Activated CD4-positive, CD25-positive, alpha-beta regulatory T cell treated with anti-CD3 and anti-CD28 coated beads, Interleukin-2, amount 50 U/mL, for 16 hours (primary cell): ENCODE data around the gene PRSS48.
"Not testable (repeated sequence)": the region's sequence is repeated elsewhere in the genome, so short reads cannot be mapped to it uniquely, and the experiment has no call there.

Experiments used
- DNase-seq: peaks from one replicate; pipeline ENCODE4 v3.0.0-alpha.2; 2020; ENCODE audit warnings: low read depth, low spot score

Gene PRSS48

GRCh38 chr4:151260526-151260925, 16.4 kb upstream of the PRSS48 start:
- DNase-seq: no peak

DNA sequence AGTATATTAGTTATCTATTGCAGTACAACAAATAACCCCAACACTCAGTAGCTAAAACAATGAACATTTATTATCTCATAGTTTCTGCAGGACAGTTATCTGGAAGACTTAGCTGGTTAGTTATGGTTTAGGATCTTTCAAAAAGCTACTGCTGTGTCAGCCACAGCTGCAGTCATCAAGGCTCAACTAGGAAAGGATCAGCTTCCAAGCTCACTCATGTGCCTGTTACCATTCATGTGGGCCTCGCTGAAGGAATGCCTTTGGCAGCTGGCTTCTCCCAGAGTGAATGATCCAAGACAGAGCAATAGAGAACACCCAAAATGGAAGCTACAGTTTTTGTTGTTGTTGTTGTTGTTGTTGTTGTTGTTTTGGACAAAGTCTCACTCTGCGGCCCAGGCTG, 13.5 kb upstream of the PRSS48 start:
- no peak for DNase-seq

GRCh38 chr4:151266497-151266896, 10.5 kb upstream of the PRSS48 start:
- no peak for DNase-seq

DNA sequence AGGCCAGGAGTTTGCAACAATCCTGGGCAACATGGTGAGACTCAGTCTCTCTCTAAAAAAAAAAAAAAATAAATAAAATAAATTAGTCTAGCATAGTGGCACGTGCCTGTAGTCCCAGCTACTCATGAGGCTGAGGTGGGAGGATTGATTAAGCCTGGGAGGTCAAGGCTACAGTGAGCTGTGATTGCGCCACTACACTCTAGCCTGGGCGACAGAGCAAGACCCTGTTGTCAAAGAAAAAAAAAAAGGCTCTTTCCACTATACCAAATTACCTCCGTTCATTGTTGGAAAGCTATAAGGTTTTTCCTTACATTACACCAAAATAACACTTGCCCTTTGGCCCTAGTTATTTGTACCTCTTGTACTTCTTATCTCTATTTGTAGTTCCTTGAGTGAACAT, 9.9 kb upstream of the PRSS48 start:
- no peak for DNase-seq

GRCh38 chr4:151267822-151268535, 9.0 kb upstream of the PRSS48 start:
- no peak for DNase-seq

- not testable (repeated sequence) for DNase-seq
Measured at GRCh38 chr4:151268905-151269304, 8.1 kb upstream of the PRSS48 start.

- DNase-seq: no peak
Measured at GRCh38 chr4:151284534-151285245, 7.7 kb downstream of the PRSS48 start.

DNA sequence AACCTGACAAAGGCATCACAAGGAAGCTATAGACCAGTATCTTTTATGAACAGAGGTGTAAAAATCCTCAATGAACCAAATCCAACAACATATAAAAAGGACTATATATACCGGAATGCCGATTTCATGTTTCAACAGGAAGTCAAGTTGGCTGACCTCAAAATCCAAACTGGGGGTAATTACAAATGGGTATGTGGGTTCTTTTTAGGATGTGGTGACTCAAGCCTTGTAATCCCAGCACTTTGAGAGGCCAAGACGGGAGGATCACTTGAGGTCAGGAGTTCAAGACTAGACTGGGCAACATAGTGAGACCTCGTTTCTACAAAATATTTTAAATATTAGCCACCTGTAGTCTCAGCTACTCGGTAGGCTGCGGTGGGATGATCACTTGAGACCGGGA, 10.4 kb downstream of the PRSS48 start:
- no peak for DNase-seq

DNA sequence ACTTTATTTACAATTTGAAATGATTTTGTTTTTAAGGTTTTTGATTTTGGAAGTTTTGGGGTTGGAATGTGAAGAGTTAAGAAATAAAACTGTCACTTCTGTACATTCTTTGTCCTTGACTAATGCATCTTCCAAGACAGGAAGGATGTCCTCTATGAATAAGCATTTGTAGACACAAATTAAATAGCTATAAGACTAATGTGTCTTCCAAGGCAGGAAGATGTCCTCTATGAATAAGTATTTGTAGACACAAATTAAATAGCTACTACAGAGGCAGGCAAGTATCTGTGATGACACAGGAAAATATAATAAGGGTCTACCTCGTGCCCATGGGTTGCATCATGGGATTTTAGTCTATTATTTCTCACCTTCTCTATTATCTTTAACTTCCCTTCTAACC, 14.5 kb downstream of the PRSS48 start:
- no peak for DNase-seq

- DNase-seq: no peak
Measured at GRCh38 chr4:151292038-151292437, 15.1 kb downstream of the PRSS48 start.

GRCh38 chr4:151294833-151295496, 18.0 kb downstream of the PRSS48 start:
- DNase-seq: no peak

- no peak for DNase-seq
Measured at GRCh38 chr4:151296227-151296626, 19.3 kb downstream of the PRSS48 start.

DNA sequence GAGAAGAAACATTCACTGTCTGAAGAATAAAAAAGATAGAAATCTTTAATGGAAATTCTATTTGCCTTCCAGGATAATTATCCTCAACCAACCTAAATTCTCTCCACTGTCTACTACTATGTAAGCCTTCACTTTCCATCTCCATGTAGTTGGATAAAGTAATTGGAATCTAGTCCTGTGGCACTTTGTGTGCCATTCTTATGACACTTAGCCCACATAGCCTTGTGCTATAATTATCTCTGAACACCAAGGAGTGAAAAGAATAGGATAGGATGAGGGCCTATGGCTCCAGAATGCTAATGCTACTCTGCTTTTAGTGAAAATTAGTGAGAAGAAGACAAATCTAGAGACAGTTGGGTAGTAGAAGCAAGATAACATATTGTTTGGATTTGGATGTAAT, 20.2 kb downstream of the PRSS48 start:
- no peak for DNase-seq

GRCh38 chr4:151302432-151302831, 25.5 kb downstream of the PRSS48 start:
- DNase-seq: no peak

DNA sequence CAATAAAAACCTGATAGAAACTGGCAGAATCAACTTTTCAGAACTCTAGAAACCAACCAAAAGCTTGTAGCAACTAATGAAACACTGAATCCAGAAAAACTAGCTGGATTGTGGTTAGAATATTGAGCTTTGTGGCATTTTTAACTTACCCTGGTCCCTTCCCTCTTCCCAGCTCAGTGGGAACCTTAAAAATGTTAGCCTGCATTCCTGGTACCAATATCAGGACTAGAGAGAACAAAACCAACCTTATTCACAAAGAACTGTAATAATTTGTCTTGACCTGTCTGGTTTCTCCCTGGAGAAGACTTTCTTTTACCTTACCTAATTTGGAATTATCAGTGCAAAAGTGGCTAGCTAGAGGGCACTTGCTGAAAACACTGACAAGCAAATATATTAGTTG, 27.3 kb downstream of the PRSS48 start:
- DNase-seq: no peak

DNA sequence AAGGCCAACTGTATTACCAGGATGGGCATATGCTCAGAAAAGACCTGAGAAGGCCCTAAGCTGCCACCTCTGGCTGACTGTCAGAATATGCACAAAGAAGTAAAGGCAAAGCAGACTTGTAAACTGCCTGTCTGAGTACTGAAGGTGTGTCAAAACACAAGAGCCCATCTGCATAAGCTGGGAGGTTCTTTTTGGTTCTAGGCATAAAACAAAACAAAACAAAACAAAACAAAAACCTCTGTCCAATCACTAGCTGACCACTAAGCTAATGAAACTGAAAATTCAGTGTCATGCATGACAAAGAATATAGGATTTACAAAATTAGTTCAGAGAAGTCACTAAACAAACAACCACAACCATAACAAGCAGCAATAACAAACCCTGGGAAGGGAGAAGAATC, 27.8 kb downstream of the PRSS48 start:
- DNase-seq: no peak

- no peak for DNase-seq
Measured at GRCh38 chr4:151310124-151310728, 33.3 kb downstream of the PRSS48 start.

- no peak for DNase-seq
Measured at GRCh38 chr4:151313306-151314009, 36.5 kb downstream of the PRSS48 start.

- no peak for DNase-seq
Measured at GRCh38 chr4:151314010-151314355, 37.0 kb downstream of the PRSS48 start.

- no peak for DNase-seq
Measured at GRCh38 chr4:151314479-151314878, 37.5 kb downstream of the PRSS48 start.

- DNase-seq: no peak
Measured at GRCh38 chr4:151315212-151315886, 38.4 kb downstream of the PRSS48 start.
